GM21825 (cell line): ENCODE results near the gene DOC2A.

ENCODE experiments used
- ATAC-seq: cut with Tn5 transposase; IDR thresholded peaks from one replicate; pipeline ENCODE4 v1.9.1; 2021; ENCODE audit warnings: mild to moderate bottlenecking, moderate library complexity; ENCODE audit not compliant: unreplicated experiment

The DOC2A gene

DNA sequence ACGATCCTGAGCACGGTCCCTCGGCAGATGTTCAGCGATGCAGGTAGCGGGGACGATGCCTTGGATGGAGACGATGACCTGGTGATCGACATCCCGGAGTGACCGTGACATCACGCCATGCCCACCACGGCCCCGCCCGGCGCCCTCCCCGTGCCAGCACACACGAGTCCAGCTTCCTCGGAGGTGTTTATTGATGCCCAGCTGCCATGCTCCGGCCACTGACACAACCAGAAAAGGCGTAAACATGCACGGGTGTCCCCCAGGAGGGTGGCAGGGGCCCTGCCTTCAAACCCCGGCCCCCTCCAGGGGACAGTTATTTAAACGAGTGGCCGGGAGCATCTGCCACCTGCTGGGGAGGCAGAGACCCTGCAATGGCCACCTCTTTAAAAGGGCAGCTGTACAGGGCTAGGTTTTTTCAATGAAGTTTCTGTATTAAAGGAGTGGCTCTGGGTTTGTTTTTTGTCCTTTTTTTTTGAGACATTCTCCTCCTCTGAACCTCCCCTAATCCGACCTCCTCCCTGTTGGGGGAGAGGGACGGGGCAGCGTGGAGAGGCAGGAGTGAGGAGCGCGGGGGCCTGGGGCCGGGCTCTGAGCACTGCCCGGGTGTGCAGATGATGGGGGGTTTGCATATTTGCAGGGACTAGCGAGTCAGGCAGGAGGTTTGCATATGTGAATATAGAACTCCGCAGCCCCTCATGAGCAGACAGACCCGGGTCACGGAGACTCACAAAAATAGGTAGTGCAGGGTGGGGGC, 5.3 kb downstream of the DOC2A start:
- ATAC-seq, result no peak

DNA sequence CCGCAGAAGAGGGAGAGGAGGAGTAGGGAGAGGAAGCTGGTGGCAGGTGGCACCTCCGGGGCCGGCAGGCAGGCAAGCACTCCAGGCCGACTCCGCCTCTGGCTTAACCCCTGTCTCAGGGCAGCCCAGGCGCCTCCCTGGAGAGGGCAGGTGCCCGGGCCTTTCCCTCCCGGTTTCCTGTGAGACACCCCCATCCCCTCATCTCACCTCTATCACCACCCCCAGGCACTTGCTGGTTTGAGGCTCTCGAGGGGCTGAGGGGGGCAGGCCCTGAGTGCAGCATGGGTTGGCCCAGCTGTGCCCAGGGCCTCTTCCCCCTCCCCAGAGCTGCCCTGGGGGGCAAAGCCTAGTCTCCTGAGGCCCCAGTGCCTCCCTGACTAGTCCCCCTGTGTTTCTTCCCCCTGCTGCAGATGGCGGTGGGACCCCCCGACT, 6.0 kb downstream of the DOC2A start:
- ATAC-seq, result no peak

DNA sequence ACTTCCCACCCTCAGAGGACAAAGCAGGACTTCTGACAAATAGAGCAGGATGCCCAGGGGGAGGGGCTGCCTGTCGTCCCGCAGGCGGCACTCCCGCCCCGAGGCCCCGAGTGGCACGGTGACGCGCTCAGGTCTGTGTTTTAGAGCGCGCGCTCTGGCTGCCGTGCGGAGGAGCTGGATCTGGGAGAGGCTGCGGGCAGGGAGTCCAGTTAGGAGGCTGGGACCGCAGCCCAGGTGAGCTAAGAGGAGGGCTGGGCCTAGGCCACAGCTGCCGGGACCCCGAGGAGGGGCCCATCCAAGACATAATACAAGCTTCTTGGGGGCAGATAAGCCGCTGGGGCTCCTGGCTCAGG, 6.4 kb downstream of the DOC2A start:
- ATAC-seq, result no peak

DNA sequence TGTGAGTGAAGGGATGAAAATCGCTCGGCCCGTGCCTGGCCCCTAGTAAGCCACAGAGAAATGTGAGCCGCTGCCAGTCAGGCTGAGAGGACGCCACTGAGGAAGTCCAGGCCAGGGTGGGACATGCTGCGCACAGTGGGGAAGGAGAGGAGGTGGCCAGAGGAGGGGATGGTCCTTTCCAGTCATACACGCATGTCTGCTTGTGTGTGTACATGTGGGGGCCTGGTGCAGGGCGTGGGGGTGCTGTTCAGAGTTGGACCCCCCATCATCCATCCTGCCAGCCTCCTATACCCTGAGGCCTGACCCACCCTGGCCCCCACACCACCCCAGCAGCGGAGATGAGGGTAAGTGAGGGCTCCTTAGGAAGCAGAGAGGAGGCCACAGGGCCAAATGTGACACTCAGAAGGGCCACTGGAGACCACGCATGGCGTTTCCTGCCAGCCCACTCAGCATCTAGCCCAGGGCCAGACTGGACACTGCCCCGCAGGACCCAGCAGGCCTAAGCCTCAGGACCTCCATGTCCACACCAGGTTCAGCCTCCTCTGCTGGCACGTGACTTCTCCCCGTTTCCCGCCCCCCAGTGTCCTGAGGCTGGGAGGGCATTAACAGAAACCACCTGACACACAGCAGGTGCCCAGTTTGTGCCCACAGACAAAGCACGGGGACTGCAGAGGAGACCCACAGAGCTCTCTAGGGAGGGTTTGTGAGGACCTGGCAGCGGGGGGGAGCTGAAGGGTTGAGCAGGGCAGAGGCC, 7.0 kb downstream of the DOC2A start:
- no peak for ATAC-seq

DNA sequence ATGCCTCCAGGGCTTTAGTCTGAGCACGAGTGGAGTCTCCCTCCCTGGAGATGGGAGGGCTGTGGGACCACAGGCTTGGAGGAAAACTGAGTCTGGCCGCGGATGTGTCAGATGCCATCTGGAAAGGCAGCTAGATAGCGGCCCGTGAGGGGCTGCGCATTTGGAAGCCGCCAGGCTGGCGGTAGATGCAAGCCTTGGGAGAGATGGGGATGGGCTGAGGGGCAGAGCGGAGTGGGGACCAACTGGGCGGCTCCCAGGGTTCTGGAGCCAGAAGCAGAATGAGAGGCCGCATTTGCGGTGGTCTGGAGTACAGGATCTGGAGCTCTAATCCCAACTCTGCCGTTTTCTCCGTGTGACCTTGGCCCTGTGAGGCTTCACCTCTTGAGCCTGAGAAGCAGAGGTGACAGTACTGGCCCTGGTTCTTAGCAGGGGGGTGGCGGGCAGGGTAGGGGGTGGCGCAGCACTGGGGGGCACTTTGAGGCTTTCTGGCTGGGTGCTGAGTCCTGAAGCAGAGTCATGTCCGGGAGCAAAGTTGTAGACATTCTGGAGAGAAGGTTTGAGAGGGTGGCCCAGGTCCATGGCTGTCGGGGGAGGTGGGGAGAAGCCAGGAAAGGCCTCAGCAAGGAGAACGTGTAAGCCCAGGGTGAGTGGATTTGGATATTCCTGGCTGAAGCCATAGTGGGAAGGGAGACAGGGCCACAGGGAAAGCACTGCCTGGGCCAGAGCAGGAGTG, 8.0 kb downstream of the DOC2A start:
- no peak for ATAC-seq

DNA sequence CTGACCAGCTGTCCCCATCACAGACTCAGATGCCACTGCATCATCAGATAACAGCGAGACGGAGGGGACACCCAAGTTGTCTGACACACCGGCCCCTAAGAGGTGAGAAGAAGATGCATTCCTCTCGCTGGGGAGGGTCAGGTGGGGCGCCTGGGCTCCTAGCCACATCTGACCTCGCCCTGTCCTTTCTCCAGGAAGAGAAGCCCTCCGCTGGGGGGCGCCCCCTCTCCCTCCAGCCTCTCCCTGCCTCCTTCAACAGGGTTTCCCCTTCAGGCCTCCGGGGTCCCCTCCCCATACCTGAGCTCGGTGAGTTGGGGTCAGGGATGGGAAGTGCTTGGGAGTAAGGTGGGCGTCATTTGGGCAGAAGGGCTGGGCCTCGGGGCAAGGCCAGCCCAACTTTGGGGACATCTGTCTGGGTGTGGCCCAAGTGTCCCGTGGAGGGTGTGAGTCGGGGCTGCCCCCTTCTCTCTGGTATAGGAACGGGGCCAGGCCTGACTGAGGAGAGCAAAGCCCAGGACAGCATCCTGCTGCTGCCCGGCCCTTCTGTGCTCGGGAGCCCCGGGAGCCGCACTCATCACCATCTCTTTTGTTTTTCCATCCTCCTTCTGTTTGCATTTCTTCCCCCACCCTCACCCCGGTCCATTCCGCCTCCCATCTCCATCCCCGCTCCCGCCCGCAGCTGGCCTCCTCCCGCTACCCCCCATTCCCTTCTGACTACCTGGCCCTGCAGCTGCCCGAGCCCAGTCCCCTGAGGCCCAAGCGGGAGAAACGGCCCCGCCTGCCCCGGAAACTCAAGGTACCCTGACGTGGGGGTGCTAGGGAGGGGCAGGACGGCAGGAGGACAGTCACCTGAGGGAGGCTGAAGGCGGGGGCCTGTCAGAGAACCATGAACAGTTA, 9.8 kb downstream of the DOC2A start:
- ATAC-seq, result no peak

DNA sequence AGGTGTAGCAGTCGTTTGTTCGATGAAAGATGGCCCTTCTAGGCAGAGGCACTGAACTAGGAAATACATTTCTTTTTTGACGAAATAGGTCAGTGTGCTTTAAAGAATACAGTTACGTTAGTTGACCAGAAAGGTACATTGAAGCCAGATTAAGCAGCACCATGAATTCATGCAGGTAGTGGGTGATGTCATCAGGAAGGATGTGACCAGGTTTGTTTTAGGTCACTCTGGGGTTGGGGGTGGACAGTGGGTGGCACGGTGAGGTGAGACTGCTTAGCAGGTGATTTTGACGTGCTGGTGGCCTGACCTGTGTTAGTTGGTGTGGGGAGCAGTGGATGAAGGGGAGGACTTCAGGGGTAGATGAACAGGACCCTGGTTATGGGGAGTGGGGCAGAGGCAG, 11.2 kb downstream of the DOC2A start:
- ATAC-seq, result no peak

DNA sequence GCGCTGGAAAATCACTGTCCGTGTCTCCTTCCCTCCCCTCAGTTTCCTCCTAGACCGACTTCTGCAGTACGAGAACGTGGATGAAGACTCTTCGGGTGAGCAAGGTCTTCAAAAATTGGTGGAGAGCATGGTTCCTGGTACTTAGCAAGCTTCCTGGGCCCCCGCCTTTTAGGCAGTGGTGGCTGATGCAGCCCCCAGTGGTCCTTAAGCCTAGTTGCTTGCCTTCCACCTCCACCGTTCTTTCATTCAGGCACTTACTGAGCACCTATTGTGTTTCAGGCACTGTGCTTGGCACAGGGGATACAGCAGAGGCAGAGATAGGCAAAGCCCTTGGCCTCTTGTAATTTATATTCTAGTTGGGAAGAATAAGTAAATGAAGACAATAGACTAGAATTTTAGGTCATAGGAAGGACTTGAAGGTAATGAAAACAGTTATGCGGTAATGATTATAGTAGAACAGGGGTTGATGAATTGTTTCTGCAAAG, 14.0 kb downstream of the DOC2A start:
- ATAC-seq, result no peak

DNA sequence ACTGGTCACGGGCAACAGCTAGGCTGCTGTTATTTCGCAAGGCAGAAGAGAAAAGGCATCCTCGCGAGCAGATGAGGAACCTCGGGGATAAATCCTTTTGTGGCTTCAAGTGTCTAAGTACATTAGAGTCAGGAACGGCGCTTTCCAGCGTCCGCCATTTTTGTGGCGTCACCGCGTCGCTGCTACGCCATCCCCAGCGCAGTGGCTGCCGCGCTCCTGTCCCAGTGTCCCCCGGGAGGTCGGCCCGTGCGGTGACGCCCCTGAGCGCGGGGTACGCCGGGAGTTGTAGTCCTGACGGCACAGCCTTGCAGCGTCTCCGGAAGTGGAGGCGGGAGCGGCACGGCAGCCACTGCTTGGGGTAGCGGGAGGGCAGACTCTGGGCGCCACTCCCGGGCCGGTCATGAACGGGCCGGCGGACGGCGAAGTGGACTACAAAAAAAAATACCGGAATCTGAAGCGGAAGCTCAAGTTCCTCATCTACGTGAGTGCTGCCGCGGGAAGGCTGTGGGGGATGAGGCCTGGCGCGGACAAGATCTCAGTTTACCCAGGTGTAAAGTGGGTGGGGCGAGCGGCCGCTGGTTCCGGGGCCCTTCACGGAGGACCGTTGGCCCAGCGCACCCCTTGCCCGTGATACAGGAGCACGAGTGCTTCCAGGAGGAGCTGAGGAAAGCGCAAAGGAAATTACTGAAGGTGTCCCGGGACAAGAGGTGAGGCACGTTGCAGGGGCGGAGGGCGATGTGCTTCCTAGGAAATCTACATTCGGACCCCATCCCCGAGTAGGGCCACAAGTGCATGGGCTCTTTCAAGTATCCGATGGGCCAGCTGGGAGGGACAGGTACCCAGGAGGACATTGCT, 14.7 kb downstream of the DOC2A start, which contains the start of gene INO80E:
TSS of gene INO80E (plus strand) at position 331 of the 855 bp plus-strand sequence. CDS start at position 401, 70 bp downstream.
- ATAC-seq, result peak; percentile 85

DNA sequence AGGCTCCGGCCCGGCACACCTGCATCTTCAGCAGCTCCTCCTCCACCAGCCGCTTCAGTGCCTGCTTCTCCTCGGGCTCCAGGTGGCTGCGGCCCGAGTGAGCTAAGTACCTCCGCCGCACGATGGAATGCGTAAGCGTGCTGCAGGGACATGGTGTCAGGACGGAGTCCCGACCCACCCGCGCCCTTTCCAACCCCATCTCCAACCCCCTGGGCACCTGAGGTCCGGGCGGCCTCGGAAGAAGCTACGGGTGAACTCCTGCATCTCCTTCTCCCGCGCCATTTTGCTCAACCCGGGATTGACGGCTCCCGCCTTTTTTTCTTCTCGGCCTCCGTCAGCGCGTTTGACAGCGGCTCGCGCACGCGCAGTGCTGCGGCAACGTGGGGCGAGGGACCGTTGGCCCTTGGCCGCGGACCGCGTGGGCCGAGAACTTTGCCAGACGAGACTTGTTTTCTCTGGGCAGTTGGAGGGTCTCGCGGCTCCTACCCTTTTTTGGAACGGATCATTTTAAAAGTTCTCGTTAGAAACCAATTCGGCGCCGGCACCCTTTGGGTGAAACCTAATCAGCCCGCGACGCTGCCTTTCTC, 15.4 kb downstream of the DOC2A start, which contains the start of gene HIRIP3:
TSS of gene HIRIP3 (minus strand) at position 294 of the 587 bp plus-strand sequence. CDS start at position 282, 12 bp downstream.
- ATAC-seq, result peak; percentile 32

DNA sequence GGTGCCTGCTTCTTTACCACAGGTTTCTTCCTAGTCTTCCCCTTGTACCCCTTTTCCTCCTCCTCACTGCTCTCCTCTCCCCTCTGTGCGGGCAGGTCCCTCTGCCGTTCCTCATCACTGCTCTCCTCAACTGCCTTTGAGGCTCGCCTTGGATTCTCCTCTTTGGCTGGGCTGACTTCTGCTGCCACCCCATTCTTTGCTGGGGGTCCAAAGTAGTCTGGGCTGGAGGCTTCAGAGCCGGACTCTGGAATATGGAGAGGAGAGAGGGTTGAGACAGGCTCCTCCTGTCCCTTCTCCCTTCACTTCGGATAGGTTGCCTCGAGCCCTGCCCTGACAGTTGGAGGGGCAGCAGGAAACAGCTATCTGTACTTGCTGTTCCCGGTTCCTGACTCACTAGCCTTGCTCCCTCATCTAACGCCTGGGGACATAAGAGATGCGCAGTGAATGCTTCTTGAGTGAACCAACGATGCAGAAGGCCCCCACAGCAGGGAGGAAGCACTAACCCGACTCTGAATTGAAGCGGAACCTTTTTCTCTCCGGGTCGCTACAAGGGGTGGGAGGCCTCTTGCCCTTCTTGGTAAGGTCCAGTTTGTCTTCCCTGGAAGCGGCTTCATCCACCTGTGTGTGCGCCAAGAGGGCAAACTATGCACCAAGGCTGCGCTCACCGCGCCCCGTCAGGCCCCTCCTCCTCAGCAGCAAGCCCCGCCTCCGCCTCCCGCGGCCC, 16.1 kb downstream of the DOC2A start:
- peak; percentile 31 for ATAC-seq

DNA sequence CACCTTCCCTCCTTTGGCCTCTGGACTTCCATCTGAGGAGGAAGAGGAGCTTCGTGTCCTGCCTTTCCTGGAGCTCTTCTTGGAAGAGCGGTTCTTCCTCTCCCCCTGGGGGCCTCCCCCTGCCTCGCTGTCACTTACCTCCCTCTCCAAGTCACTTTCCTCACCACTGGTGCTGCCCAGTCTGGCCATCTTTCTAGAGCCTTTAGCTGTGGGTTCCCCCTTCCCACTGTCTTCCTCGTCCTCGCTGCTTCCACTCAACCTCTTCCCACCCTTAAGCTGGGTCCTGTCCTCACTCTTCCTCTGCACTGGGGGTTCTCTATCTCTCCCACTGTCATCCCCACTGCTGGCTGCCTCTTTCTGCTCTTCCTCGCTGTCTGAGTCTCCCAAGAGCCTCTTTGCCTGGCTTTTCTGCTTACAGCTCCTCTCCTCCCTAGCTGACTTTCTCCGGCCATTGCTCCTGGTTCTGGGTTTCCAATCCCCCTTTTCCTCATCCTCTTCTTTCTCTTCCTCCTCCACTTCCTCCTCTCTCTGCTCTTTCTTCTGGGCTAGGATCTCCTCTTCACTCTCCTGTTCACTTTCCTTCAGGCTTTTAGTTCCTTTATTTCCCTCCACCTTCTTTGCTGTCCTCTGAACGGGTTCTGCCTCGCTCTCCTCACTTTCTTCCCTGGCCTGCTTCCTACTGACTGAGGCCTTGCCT, 16.8 kb downstream of the DOC2A start:
- ATAC-seq, result no peak

DNA sequence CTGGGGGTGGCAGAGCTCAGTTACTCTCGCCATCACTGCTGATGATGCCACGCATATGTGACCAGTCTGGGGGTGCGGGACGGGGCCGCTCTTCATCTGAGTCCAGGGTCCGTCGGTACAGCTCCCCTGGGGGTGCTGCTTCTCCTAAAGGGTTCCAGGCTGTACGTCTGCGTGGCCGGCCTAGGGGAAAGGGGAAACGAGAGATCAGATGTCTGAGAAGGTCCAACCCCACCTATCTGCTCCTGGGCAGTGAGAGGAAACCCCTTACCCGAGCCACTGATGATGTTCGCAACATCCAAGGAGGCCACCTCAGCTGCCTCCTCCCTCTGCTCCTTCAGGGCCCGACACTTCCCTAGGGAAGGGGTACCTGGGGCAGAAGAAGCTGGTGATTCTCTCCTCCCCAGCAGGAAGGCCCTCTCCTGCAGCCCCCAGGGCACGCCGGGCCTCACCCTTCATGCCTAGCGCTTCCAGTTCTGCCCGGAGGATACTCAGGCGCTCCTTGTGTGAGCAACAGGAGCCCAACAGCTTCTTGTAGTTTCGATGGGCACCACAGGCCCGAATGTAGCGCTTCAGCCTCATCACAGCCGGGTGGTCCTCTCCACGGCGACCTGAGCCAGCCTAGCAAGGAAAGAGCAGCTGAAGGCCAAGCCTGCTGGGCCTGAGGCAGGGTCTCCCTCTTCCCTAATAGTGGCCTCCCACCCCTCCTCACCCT, 17.5 kb downstream of the DOC2A start:
- no peak for ATAC-seq

DNA sequence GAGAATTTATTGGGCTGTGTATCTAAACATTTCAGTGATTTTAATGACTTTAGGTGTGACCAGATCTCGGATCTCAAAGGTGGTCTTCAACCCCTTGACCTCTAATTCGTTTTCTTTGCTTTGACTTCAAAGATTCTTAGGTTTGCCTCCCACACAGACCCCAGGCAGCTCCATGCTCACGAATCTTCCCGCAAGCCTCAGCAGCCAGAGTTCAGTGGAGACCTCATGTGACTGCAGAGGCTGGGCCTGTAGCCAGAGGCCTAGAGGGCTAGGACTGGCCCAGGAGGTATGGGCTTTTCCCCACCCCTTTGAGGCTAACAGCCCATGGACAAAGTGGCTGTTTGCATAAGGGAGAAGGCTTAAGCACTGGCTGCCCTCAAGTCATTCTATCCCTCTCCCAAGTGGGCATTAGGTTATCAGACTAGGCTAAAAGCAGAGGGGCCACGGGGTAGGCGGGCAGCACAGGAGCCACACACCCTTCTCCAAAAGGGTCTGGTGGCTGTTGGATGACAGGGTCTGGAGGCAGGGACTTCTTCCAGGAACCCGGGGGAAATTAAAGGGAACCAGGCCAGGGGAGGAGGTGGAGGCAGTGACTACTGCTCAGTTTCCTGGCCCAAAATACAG, 18.4 kb downstream of the DOC2A start:
- ATAC-seq, result no peak

DNA sequence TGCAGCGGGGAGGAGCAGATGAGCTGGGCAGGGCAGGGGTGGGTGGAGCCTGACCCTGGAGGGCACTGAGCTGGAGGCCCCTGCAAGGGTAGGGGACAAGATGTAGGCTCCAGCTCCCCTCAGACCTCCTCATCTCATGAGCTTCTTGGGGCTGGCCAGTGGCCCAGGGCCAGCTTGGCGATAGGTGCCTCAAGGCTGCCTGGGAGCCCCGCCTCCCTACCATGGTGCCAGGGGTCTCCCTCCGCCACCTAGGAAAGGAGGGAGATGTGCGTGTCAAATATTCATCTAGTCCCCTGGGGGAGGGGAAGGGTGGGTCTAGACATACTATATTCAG, 19.3 kb downstream of the DOC2A start:
- ATAC-seq, result no peak

DNA sequence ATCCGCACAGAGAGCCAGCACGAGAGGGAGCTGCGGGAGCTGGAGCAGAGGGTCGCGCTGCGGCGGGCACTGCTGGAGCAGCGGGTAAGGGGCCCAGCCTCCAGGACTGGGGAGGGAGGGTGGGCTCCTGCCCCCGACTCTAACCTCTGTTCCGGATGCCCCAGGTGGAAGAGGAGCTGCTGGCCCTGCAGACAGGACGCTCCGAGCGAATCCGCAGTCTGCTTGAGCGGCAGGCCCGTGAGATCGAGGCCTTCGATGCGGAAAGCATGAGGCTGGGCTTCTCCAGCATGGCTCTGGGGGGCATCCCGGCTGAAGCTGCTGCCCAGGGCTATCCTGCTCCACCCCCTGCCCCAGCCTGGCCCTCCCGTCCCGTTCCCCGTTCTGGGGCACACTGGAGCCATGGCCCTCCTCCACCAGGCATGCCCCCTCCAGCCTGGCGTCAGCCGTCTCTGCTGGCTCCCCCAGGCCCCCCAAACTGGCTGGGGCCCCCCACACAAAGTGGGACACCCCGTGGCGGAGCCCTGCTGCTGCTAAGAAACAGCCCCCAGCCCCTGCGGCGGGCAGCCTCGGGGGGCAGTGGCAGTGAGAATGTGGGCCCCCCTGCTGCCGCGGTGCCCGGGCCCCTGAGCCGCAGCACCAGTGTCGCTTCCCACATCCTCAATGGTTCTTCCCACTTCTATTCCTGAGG, 19.8 kb downstream of the DOC2A start:
- ATAC-seq, result no peak
